Large intestine (tissue), 3 donors: ENCODE data around the gene FAU. TPM values are rescaled to one million over a fixed set of nuclear protein-coding genes. Genes with fewer than 3 reads are reported as not detected.

Experiments used
- DNase-seq, 2 donors: peaks; one replicate each; pipeline versions ENCODE4 v3.0.0 to v3.0.0-alpha.2; 2013
- H3K27ac ChIP-seq: one replicate; pipeline ENCODE4 v1.5.1; 2013; ENCODE audit warnings: low read length
- H3K27me3 ChIP-seq: 2 replicates; pipeline ENCODE4 v1.6.1; 2013; ENCODE audit warnings: low read length; ENCODE audit not compliant: control insufficient read depth, insufficient read depth
- H3K36me3 ChIP-seq: 2 replicates; pipeline ENCODE4 v1.6.1; 2013; ENCODE audit warnings: low read length; ENCODE audit not compliant: control insufficient read depth, insufficient read depth
- H3K4me1 ChIP-seq: one replicate; pipeline ENCODE4 v1.6.1; 2013; ENCODE audit warnings: low read length; ENCODE audit not compliant: control insufficient read depth, insufficient read depth
- H3K4me3 ChIP-seq: one replicate; pipeline ENCODE4 v1.5.1; 2013; ENCODE audit warnings: low read length
- H3K9me3 ChIP-seq: one replicate; pipeline ENCODE4 v1.6.1; 2013; ENCODE audit warnings: mild to moderate bottlenecking, low read depth, low read length, moderate library complexity; ENCODE audit not compliant: control insufficient read depth
- WGBS: methylation state at CpG from one replicate; pipeline ENCODE4 v1.1.5; 2013; ENCODE audit warnings: low lambda C conversion rate; ENCODE audit not compliant: insufficient coverage; 5-methylcytosine and 5-hydroxymethylcytosine counted together
- polyA plus RNA-seq: library from polyadenylated mRNA; unstranded; fragments of 120-200 nt; gene quantifications from one replicate; pipeline ENCODE4 v1.2.1, GENCODE V29; 2013

FAU gene
- polyA plus RNA-seq, 1 donor = 1,012 TPM

GRCh38 chr11:65078151-65078550 lies 43.8 kb downstream of the FAU start:
- DNase-seq = peak; percentile 54 to 66
- Histone ChIP-seq H3K36me3 (peaks cover 8% of the 10 kb centered on the region), H3K9me3 (no peaks in the 10 kb centered on the region), H3K4me1 (peaks cover 8% of the 10 kb centered on the region), H3K4me3 (no peak overlapping the region), H3K27me3 (no peaks in the 10 kb centered on the region), H3K27ac (no peak overlapping the region)
- WGBS = no CpG with 5 or more reads among the region's 3 CpGs

- no peak overlapping the region for H3K4me3 ChIP-seq
- H3K27ac ChIP-seq = no peak overlapping the region
- no peaks in the 10 kb centered on the region for H3K27me3 ChIP-seq
- H3K4me1 ChIP-seq = peaks cover 8% of the 10 kb centered on the region
- no CpG with 5 or more reads among the region's 4 CpGs for WGBS
- H3K36me3 ChIP-seq = peaks cover 8% of the 10 kb centered on the region
- H3K9me3 ChIP-seq = no peaks in the 10 kb centered on the region
- no peak for DNase-seq
Observed at GRCh38 chr11:65077451-65077850, 44.5 kb downstream of the FAU start.

GRCh38 chr11:65072631-65072966 lies 49.3 kb downstream of the FAU start:
- H3K9me3 ChIP-seq = no peaks in the 10 kb centered on the region
- peaks cover 9% of the 10 kb centered on the region for H3K4me1 ChIP-seq
- H3K27ac ChIP-seq = no peak overlapping the region
- H3K27me3 ChIP-seq = no peaks in the 10 kb centered on the region
- no peaks in the 10 kb centered on the region for H3K36me3 ChIP-seq
- WGBS = no CpG with 5 or more reads among the region's 1 CpG
- no peak for DNase-seq
- H3K4me3 ChIP-seq = no peak overlapping the region

- DNase-seq = no peak
- no peaks in the 10 kb centered on the region for H3K27me3 ChIP-seq
- H3K4me1 ChIP-seq = peaks cover 9% of the 10 kb centered on the region
- no peaks in the 10 kb centered on the region for H3K9me3 ChIP-seq
- H3K4me3 ChIP-seq = no peak overlapping the region
- H3K36me3 ChIP-seq = no peaks in the 10 kb centered on the region
- 100% methylated on average over 1 of the region's 4 CpGs for WGBS
- no peak overlapping the region for H3K27ac ChIP-seq
Observed at GRCh38 chr11:65071907-65072630, 49.9 kb downstream of the FAU start.

Other genes with a start within 250 kb of the FAU start
- 94.8 TPM for gene EHD1, start 243.5 kb downstream of the FAU start, polyA plus RNA-seq
- 18.4 TPM for gene ATG2A, start 204.9 kb downstream of the FAU start, polyA plus RNA-seq
- 11.6 TPM for gene PPP2R5B, start 197.4 kb downstream of the FAU start, polyA plus RNA-seq
- gene GPHA2, start 186.2 kb downstream of the FAU start, polyA plus RNA-seq = 0.24 TPM
- gene MAJIN, start 150.0 kb downstream of the FAU start, polyA plus RNA-seq = 0.09 TPM
- 15.7 TPM for gene BATF2, start 125.2 kb downstream of the FAU start, polyA plus RNA-seq
- gene ARL2, start 108.0 kb downstream of the FAU start, polyA plus RNA-seq = 83.3 TPM
- gene SNX15, start 94.7 kb downstream of the FAU start, polyA plus RNA-seq = 37.7 TPM
- gene SAC3D1, start 80.9 kb downstream of the FAU start, polyA plus RNA-seq = 8.9 TPM
- gene NAALADL1, start 63.6 kb downstream of the FAU start, polyA plus RNA-seq = 8.9 TPM
- gene CDCA5, start 38.1 kb downstream of the FAU start, polyA plus RNA-seq = 11.3 TPM
- 35.8 TPM for gene ZFPL1, start 37.9 kb downstream of the FAU start, polyA plus RNA-seq
- gene VPS51, start 25.9 kb downstream of the FAU start, polyA plus RNA-seq = 102 TPM
- 56.4 TPM for gene TM7SF2, start 10.3 kb downstream of the FAU start, polyA plus RNA-seq
- gene ZNHIT2, start 4.4 kb downstream of the FAU start, polyA plus RNA-seq = 6.4 TPM
- 35.1 TPM for gene MRPL49, start 187 bp upstream of the FAU start, polyA plus RNA-seq
- gene SYVN1, start 12.4 kb upstream of the FAU start, polyA plus RNA-seq = 37.9 TPM
- not detected for gene SPDYC, start 48.1 kb upstream of the FAU start, polyA plus RNA-seq
- gene CAPN1, start 59.8 kb upstream of the FAU start, polyA plus RNA-seq = 106 TPM
- gene POLA2, start 139.8 kb upstream of the FAU start, polyA plus RNA-seq = 13.6 TPM
- 10.5 TPM for gene CDC42EP2, start 192.7 kb upstream of the FAU start, polyA plus RNA-seq
- gene DPF2, start 211.7 kb upstream of the FAU start, polyA plus RNA-seq = 48.9 TPM
- gene TIGD3, start 232.6 kb upstream of the FAU start, polyA plus RNA-seq = 2.1 TPM